IPS-18c (cell line): ENCODE data around the gene PAX2.

Experiments
- H3K4me3 ChIP-seq: 2 replicates; pipeline ENCODE4 v1.7.0; 2013; ENCODE audit warnings: low read depth, mild to moderate bottlenecking, low read length, moderate library complexity; ENCODE audit not compliant: insufficient read depth
- H3K9me3 ChIP-seq: one replicate; pipeline ENCODE4 v1.6.1; 2013; ENCODE audit warnings: mild to moderate bottlenecking, low read length, moderate library complexity; ENCODE audit not compliant: control insufficient read depth, insufficient read depth

PAX2 gene

GRCh38 chr10:100792574-100792973, 47.2 kb downstream of the PAX2 start:
- no peak overlapping the region for H3K4me3 ChIP-seq
- H3K9me3 ChIP-seq, result no peaks in the 10 kb centered on the region

GRCh38 chr10:100793055-100793454, 47.7 kb downstream of the PAX2 start:
- Histone ChIP-seq H3K4me3 (no peak overlapping the region), H3K9me3 (no peaks in the 10 kb centered on the region)

- H3K4me3 ChIP-seq, result no peak overlapping the region
- H3K9me3 ChIP-seq, result no peaks in the 10 kb centered on the region
Observed at GRCh38 chr10:100799881-100800280, 54.5 kb downstream of the PAX2 start.

- Histone ChIP-seq H3K4me3 (no peak overlapping the region), H3K9me3 (no peaks in the 10 kb centered on the region)
Observed at GRCh38 chr10:100800931-100801330, 55.5 kb downstream of the PAX2 start.

- H3K9me3 ChIP-seq, result no peaks in the 10 kb centered on the region
- no peak overlapping the region for H3K4me3 ChIP-seq
Observed at GRCh38 chr10:100802196-100802595, 56.8 kb downstream of the PAX2 start.

GRCh38 chr10:100802607-100803006, 57.2 kb downstream of the PAX2 start:
- no peak overlapping the region for H3K4me3 ChIP-seq

GRCh38 chr10:100803492-100803891, 58.1 kb downstream of the PAX2 start:
- no peak overlapping the region for H3K4me3 ChIP-seq
- H3K9me3 ChIP-seq, result no peaks in the 10 kb centered on the region

More at GRCh38 chr10:100802607-100803006, 57.2 kb downstream of the PAX2 start:
- no peaks in the 10 kb centered on the region for H3K9me3 ChIP-seq

GRCh38 chr10:100803908-100804307, 58.5 kb downstream of the PAX2 start:
- H3K9me3 ChIP-seq, result no peaks in the 10 kb centered on the region
- H3K4me3 ChIP-seq, result no peak overlapping the region; the same call in 1 of the 2 replicates

- H3K9me3 ChIP-seq, result peaks cover 1% of the 10 kb centered on the region
- no peak overlapping the region for H3K4me3 ChIP-seq
Observed at GRCh38 chr10:100805543-100806355, 60.4 kb downstream of the PAX2 start.

GRCh38 chr10:100806356-100806645, 60.9 kb downstream of the PAX2 start:
- H3K9me3 ChIP-seq, result peaks cover 2% of the 10 kb centered on the region
- no peak overlapping the region for H3K4me3 ChIP-seq

GRCh38 chr10:100807241-100807951, 62.0 kb downstream of the PAX2 start:
- no peak overlapping the region for H3K4me3 ChIP-seq
- peaks cover 2% of the 10 kb centered on the region for H3K9me3 ChIP-seq

- H3K4me3 ChIP-seq, result no peak overlapping the region
- H3K9me3 ChIP-seq, result peaks cover 2% of the 10 kb centered on the region
Observed at GRCh38 chr10:100808876-100809275, 63.5 kb downstream of the PAX2 start.

- H3K4me3 ChIP-seq, result no peak overlapping the region
- H3K9me3 ChIP-seq, result peaks cover 2% of the 10 kb centered on the region
Observed at GRCh38 chr10:100810091-100810834, 64.9 kb downstream of the PAX2 start.

- H3K9me3 ChIP-seq, result peaks cover 2% of the 10 kb centered on the region
- H3K4me3 ChIP-seq, result no peak overlapping the region
Observed at GRCh38 chr10:100810835-100811116, 65.4 kb downstream of the PAX2 start.

GRCh38 chr10:100811261-100811660, 65.9 kb downstream of the PAX2 start:
- peaks cover 4% of the 10 kb centered on the region for H3K9me3 ChIP-seq
- no peak overlapping the region for H3K4me3 ChIP-seq

- Histone ChIP-seq H3K9me3 (peaks cover 5% of the 10 kb centered on the region), H3K4me3 (no peak overlapping the region)
Observed at GRCh38 chr10:100811752-100812750, 66.7 kb downstream of the PAX2 start.

- Histone ChIP-seq H3K4me3 (no peak overlapping the region), H3K9me3 (peaks cover 5% of the 10 kb centered on the region)
Observed at GRCh38 chr10:100812978-100813377, 67.6 kb downstream of the PAX2 start.
